ENCODE data around the gene CACNA1C.

Gene CACNA1C

GRCh38 chr12:2298556-2299200, 245.9 kb downstream of the CACNA1C start:
- no peak for DNase-seq (ENCODE audit: low spot score)

GRCh38 chr12:2299206-2299605, 246.4 kb downstream of the CACNA1C start:
- no peak for DNase-seq (ENCODE audit: low spot score)

GRCh38 chr12:2300168-2300567, 247.4 kb downstream of the CACNA1C start:
- no peak for DNase-seq (ENCODE audit: low spot score)

- no peak for DNase-seq (ENCODE audit: low spot score)
Observed at GRCh38 chr12:2300886-2301285, 248.1 kb downstream of the CACNA1C start.

GRCh38 chr12:2301531-2302461, 249.0 kb downstream of the CACNA1C start:
- no peak for DNase-seq (ENCODE audit: low spot score)

GRCh38 chr12:2302711-2303580, 250.2 kb downstream of the CACNA1C start:
- DNase-seq (ENCODE audit: low spot score), result no peak

- no peak for DNase-seq (ENCODE audit: low spot score)
Observed at GRCh38 chr12:2304223-2304622, 251.4 kb downstream of the CACNA1C start.

GRCh38 chr12:2306012-2306411, 253.2 kb downstream of the CACNA1C start:
- no peak for DNase-seq (ENCODE audit: low spot score)

DNA sequence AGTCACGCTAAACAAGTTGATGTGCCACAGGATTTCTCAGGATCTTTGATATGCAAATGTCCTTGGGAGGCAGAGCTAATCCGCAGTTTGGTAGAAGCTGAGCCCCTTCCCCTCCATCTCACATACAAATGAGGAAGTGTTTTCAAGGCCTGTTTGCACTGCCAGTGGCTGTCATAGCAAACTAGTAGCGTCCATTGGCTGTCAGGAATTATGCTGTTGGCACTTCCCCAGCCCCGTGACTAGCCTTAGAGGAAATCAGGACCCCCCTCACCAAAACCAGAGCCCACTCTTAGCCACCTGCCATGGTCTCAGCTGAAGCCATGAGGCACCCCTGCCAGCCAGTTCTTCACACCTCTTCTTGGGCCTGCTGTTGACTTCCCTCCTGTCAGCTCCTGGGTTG, 253.9 kb downstream of the CACNA1C start:
- no peak for DNase-seq (ENCODE audit: low spot score)

- DNase-seq (ENCODE audit: low spot score), result no peak
Observed at GRCh38 chr12:2307550-2307949, 254.8 kb downstream of the CACNA1C start.

DNA sequence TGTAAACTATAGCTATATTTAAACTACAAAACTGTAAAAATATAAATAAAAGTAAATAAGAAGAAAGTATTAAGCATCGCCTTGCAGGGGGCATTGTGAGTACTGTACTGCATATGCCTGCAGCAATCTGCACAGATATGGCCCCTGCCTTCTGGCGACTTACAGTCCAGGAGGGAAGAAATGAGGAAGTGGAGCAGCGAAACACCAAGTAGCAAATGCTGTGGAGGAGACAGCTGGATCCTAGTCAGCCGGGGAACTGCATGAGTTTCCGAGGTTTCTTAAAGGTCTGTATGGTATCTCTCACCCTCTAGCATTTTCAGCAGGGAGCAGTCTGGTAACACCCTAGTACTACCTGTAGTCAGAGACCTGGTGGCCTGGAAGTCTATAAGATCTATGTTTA, 256.9 kb downstream of the CACNA1C start:
- no peak for DNase-seq (ENCODE audit: low spot score)

DNA sequence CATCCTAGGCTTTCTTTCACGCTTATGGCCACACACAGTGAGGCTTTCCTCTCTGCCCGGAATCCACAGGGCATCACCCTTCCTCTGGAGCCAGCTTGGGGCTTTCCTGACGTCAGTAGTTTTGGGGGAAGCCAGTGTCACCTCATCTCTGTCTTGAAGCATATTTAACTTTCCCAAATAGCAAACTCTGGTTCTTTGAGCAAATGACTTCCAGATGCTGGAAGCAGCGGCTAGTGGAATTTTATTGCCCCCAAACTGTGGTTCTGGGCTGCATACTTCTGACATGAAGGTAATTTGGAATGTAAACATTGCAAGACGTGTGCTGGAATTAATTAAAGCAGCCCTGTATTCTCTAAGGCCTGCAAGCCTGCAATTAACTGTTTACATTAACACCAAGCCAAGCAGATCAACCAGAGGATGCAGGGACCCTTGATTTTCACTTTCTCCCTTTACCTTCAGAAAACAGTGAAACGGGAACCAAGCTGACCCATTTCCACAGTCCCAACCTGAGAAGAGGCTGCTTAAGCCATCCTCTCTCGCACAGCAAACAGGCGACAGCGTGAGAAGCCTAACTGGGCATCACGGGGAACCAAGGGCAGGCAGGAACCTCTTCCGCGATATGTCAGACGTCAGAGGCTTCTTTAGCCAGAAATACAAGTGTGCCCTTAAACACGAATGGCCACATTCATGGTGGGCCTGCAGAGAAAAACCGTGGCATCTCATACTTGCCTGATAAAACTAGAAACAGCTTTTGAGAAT, 258.4 kb downstream of the CACNA1C start:
- no peak for DNase-seq (ENCODE audit: low spot score)

DNA sequence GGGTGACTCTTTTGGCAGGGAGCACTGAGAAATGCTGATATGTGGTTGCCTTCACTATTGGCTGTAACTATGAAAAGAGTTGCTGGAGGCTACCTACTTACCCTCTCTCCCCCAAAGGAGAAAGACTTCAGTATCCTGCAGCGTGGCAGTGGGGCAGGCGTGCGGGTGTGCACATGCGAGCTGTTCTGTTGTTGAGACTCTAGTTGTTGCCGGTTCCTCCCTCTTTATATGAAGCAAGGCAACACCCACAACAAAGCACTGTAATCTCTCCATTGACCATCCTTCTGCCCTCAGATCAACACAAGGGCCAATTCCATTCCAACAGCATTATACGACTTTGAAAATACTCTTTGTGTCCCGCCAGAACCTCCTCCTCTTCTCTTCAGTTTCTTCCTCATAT, 259.4 kb downstream of the CACNA1C start:
- no peak for DNase-seq (ENCODE audit: low spot score)

DNA sequence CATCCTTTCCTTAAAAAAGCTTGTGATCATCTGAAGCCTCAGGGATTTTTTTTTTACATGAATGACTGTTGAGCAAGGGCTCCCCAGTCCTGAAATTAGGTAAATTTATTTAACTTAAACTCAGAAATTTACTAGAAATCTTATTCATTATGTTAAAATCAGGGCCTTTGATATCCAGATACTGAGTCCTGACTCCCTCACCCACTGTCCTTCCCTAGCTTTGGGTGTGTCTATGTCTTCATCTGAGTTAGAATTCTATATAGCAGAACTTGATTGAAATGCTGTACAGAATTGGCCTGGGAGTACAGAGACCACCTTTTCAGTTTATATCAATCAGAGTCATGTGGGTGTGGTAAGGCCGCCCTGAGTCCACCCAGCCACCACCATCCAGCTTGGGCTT, 260.0 kb downstream of the CACNA1C start:
- DNase-seq (ENCODE audit: low spot score), result no peak

DNA sequence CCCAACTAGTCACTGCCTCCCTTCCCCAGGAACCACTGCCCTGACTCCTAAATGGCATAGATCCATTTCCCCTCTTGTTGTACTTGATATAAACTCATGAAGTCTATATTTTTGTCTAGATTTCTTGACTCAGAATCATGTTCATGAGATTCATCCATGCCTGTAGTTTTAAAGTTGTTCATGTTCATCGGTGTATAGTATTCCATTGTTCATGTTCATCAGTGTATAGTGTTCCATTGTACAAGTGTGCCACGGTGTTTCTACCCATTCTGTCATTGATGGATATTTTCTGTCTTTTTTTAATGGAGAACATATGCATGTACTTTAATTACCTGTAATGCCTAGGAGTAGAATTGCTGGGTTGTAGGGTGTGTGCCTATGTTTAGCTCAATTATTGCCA, 261.7 kb downstream of the CACNA1C start:
- no peak for DNase-seq (ENCODE audit: low spot score)

DNA sequence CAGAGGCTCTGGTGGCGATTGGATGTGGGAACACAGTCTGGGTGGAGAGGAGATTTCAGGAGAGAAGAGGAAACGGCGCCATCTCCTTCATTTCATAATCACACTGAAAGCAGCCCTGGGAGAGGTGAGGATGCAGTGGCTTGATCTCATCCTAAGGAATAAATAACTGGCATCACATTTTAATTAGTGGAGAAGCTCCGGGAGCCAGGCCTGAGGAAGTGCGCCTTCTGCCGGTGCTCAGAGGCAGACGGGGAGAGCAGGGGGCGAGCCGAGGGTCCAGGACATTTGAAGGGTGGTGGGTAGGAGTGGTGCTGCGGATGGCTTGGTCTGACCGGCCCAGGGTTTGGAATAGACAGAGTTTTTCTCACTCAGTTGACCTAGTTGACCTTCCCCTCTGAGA, 265.0 kb downstream of the CACNA1C start:
- no peak for DNase-seq (ENCODE audit: low spot score)

DNA sequence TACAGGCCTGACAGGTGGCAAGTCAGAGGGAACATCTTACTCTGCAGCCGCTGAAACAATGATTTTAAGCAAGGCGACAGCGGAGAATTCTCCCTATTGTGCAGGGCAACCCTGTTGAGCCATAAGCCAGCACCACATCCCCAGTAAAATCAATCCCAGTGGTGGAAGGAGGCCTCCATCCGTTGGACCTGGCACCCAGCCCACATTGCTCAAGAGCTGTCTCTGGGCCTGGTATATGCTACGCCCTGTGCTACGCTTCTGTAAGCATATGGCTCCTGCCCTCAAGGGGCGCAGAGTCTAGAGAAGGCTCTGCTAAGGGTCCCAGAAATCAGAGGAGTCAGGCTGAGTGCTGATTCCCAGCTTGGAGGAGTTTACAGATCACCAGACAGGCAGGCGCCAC, 265.5 kb downstream of the CACNA1C start:
- no peak for DNase-seq (ENCODE audit: low spot score)

GRCh38 chr12:2319136-2319535, 266.3 kb downstream of the CACNA1C start:
- no peak for DNase-seq (ENCODE audit: low spot score)

GRCh38 chr12:2319737-2320506, 267.1 kb downstream of the CACNA1C start:
- no peak for DNase-seq (ENCODE audit: low spot score)

GRCh38 chr12:2320841-2321240, 268.1 kb downstream of the CACNA1C start:
- no peak for DNase-seq (ENCODE audit: low spot score)

GRCh38 chr12:2322554-2323120, 269.9 kb downstream of the CACNA1C start:
- DNase-seq (ENCODE audit: low spot score), result no peak

Measured in LoVo (cell line).